Astrocyte of the spinal cord (primary cell): ENCODE results near the gene TMEM252.

Source experiments
- DNase-seq: peaks from one replicate; pipeline ENCODE4 v3.0.0; 2011; ENCODE audit warnings: low read depth, low spot score
- H3K4me3 ChIP-seq: 2 replicates; pipeline ENCODE4 v1.5.1; 2011; ENCODE audit warnings: low read depth, mild to moderate bottlenecking, low read length, moderate library complexity
- in situ Hi-C: cut with HindIII; loops from 2 replicates; pipeline ENCODE4 v1.10.0; 2017; ENCODE audit warnings: low sequenced_read_pairs
- TF ChIP-seq, protein P1 (sequence below): IDR thresholded peaks from 2 replicates; pipeline ENCODE4 v1.5.1; 2012; ENCODE audit warnings: low read depth, mild to moderate bottlenecking, low read length, inconsistent platforms

Gene TMEM252

DNA sequence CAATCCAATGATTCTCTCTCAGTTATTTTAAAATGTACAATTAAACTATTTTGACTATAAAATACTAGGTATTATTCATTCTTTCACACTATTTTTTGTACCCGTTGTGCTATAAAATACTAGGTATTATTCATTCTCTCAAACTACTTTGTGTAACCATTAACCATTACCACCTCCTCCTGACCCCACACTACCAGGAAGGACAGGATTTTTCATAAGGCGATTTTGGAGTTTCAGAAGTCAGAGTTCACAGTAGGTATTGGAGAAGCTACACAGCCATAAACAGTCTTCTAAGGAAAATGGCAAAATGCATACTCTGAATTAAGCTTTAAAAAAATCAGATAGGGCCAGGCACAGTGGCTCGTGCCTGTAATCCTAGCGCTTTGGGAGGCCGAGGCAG lies 35.1 kb upstream of the TMEM252 start:
- H3K4me3 ChIP-seq = no peak overlapping the region
- in situ Hi-C loops = no loop called here

DNA sequence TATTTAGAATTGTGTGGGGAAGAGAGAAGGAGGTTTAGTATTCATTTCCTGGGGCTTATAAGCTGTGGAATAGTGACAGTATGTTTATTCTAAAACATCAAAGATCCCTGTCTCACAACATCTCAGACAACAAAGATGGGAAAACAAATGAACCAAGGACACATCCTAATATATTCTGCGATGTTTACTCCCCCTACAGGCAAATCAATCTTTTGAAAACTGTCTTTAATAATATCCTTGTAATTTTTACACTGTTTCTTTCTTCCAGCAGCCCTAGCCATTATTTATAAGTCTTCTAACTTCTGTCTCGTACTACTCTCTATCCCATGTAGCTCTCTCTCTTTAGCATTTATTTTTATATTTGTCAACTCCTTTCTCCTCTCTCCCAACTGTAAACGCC lies 33.5 kb upstream of the TMEM252 start:
- H3K4me3 ChIP-seq = no peak overlapping the region
- TF ChIP-seq, protein P1, sequence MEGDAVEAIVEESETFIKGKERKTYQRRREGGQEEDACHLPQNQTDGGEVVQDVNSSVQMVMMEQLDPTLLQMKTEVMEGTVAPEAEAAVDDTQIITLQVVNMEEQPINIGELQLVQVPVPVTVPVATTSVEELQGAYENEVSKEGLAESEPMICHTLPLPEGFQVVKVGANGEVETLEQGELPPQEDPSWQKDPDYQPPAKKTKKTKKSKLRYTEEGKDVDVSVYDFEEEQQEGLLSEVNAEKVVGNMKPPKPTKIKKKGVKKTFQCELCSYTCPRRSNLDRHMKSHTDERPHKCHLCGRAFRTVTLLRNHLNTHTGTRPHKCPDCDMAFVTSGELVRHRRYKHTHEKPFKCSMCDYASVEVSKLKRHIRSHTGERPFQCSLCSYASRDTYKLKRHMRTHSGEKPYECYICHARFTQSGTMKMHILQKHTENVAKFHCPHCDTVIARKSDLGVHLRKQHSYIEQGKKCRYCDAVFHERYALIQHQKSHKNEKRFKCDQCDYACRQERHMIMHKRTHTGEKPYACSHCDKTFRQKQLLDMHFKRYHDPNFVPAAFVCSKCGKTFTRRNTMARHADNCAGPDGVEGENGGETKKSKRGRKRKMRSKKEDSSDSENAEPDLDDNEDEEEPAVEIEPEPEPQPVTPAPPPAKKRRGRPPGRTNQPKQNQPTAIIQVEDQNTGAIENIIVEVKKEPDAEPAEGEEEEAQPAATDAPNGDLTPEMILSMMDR = no peak
- DNase-seq = no peak
- in situ Hi-C loops = no loop called here

More for the DNA sequence above, 35.1 kb upstream of the TMEM252 start:
- DNase-seq = no peak
- TF ChIP-seq, protein P1 = no peak

DNA sequence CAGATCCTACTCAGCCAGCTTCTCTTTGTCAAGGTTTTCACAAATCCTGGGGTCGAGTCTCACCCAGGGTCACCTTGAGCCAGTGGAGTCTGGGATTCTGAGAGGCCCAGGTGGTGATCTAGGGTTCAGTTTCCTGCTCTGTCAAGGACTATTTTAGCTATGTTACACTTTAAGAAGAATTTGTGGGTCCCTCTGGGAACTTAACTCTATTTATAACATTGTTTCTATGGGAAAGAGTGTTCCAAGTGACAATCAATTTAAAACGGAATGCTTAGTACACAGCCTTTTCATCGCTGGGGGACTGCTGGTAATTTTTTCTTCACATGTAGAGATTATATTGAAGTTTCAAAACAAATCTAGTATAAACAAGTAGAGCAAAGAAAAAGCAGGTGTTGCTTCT lies 26.9 kb upstream of the TMEM252 start:
- in situ Hi-C loops = no loop called here
- DNase-seq = no peak
- TF ChIP-seq, protein P1 = no peak
- H3K4me3 ChIP-seq = no peak overlapping the region

DNA sequence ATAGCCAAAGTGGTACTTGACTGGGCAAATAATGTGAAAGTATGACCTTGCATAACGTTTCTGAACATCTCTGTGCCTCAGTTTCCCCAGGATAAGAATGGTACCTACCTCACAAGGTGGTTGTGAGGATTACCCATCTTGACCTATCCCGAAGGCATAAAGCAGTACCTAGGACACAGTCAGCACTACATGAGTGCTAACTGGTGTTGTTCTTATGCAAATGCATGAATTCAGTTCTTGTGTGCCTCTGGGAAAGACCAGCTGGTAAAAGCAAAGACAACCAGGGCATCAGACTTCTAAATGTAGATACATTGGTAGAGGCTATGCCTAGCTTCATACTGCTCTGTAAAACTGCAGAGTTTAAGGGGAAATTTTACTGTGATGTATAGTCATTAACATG lies 21.8 kb upstream of the TMEM252 start:
- no peak for DNase-seq
- no peak overlapping the region for H3K4me3 ChIP-seq
- in situ Hi-C loops = no loop called here
- TF ChIP-seq, protein P1 = no peak

DNA sequence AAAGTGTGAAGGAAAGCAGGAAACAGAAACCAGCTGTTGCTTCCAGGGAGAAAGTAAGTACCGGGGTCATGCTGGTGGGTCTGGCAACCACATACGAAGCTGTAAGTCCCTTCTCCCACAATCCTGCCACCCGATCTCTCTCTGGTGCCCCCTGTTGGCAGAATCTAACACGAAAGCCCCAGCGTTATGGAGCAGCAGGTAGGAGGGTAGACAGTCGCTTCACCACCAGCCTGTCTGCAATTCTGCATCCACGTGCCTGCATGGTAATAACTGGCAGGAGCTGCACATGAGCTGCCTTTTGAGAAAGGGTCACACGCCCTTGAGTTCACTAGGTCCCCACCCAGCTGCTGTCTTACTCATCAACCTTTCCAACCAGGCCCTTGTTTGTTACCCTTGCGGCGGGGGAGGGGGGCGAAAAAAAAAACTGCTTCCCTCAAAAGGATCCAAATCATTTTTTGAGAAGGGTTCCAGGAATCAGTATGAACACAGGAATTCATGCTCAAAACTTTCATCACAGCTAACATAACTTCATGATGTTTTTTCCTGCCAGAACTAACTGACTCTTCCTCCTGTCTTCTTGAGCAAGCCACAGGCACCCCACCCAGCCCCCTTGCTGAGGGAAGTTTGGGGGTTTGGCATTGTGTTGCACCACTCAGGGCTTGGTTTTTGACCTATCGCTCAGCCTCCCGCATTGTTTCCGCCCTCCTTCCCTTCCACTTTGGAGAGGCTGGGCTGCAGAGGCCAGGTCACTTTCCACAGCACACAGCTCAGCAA lies 19.6 kb upstream of the TMEM252 start:
- DNase-seq = peak; percentile 54
- in situ Hi-C loops = no loop called here
- no peak overlapping the region for H3K4me3 ChIP-seq
- TF ChIP-seq, protein P1 = peak; percentile 31

DNA sequence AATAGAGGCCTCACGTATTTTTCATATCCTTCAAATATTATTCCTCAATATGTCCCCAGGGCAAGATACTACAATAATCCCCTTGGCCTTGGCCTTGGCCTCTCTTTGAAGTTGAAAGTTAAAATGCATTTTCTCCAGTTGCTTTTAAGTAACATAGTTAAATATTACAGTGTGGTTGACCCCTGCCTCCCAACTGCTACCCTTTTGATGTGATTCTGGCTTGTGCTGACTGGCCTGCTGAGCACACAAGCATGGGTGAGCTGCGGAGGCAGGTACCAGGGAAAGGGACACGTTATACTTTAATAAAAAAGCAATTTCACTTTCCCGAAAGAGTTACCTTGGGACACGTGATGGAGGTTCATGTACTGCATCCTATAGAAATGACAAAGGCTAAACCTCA lies 17.9 kb upstream of the TMEM252 start:
- DNase-seq = no peak
- H3K4me3 ChIP-seq = no peak overlapping the region
- in situ Hi-C loops = no loop called here
- TF ChIP-seq, protein P1 = no peak
